Prostate gland (tissue), 2 donors: ENCODE results near the gene JAK1.

ENCODE experiments used
- POLR2A ChIP-seq: fragments of 450-650 bp; IDR thresholded peaks from one replicate; pipeline ENCODE4 v1.6.1; 2016; ENCODE audit warnings: antibody characterized with exemption, mild to moderate bottlenecking
- POLR2AphosphoS5 ChIP-seq: sonication (generic); formaldehyde crosslinking; IDR thresholded peaks from one replicate; pipeline ENCODE4 v1.6.1; 2017; ENCODE audit warnings: antibody characterized with exemption
- TF ChIP-seq, protein P1 (sequence below), 4 experiments: fragments of 200-600 bp in 2 of 4; fragments of 450-650 bp in 2 of 4; sonication (generic) in 2 of 4; IDR thresholded peaks; 1 replicate in 3 of 4; 2 replicates in 1 of 4; pipeline ENCODE4 v1.5.1; 2016 to 2019; ENCODE audit warnings: antibody characterized with exemption in 4 of 4, mild to moderate bottlenecking in 2 of 4, moderate library complexity in 2 of 4

- TF ChIP-seq, protein P1, sequence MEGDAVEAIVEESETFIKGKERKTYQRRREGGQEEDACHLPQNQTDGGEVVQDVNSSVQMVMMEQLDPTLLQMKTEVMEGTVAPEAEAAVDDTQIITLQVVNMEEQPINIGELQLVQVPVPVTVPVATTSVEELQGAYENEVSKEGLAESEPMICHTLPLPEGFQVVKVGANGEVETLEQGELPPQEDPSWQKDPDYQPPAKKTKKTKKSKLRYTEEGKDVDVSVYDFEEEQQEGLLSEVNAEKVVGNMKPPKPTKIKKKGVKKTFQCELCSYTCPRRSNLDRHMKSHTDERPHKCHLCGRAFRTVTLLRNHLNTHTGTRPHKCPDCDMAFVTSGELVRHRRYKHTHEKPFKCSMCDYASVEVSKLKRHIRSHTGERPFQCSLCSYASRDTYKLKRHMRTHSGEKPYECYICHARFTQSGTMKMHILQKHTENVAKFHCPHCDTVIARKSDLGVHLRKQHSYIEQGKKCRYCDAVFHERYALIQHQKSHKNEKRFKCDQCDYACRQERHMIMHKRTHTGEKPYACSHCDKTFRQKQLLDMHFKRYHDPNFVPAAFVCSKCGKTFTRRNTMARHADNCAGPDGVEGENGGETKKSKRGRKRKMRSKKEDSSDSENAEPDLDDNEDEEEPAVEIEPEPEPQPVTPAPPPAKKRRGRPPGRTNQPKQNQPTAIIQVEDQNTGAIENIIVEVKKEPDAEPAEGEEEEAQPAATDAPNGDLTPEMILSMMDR (IDR thresholded peaks at IDR 0.05) = no peak
- TF ChIP-seq POLR2AphosphoS5 = no peak
- no peak for TF ChIP-seq POLR2A
Observed at GRCh38 chr1:64844609-64845008, 121.7 kb downstream of the JAK1 start.
